GM19193 (cell line): Measurements from ENCODE around the gene ERICH2.

ENCODE experiments used
- POLR2A ChIP-seq: IDR thresholded peaks from 4 replicates; pipeline ENCODE4 v1.6.1; 2011; ENCODE audit not compliant: insufficient read depth, insufficient read length; ENCODE audit errors: extremely low read depth

The ERICH2 gene

DNA sequence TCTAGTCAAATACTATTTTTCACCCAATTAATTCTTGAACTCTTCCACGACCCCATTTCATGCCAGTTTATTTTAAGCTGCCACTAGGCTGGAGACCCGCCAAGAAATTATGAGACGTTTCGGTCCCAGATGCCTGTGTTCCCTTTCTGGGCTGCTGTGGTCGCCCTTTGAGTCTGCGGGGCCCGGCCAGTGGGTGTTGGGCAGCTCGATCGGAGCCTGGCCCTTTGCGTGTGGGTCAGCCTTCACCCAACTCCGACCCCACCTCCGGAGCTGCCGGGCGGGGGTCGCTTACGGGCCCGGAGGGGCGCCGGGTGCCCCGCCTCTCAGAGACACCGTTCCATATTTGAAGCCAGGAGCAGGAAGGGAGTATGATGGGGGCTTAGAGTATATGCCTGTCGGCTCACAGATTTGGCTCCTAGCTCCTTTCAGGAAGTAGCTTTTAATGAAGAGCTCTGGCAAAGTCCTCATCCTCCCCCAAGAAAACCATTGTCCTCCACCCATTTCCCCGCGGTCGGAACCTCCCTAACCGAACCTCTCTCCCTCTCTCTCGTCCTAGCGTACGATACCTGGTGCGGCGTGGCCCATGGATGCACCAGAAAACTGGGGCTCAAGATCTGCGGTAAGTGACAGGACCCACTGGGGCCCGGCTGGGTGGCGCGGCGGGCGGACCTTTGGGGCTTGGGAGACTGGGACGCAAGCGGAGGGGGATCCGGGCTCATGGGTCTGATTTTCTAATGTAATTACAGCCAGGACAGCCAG is 51.5 kb downstream of the ERICH2 start:
- no peak for TF ChIP-seq POLR2A

GRCh38 chr2:170822290-170823087 is 52.3 kb downstream of the ERICH2 start:
- no peak for TF ChIP-seq POLR2A

DNA sequence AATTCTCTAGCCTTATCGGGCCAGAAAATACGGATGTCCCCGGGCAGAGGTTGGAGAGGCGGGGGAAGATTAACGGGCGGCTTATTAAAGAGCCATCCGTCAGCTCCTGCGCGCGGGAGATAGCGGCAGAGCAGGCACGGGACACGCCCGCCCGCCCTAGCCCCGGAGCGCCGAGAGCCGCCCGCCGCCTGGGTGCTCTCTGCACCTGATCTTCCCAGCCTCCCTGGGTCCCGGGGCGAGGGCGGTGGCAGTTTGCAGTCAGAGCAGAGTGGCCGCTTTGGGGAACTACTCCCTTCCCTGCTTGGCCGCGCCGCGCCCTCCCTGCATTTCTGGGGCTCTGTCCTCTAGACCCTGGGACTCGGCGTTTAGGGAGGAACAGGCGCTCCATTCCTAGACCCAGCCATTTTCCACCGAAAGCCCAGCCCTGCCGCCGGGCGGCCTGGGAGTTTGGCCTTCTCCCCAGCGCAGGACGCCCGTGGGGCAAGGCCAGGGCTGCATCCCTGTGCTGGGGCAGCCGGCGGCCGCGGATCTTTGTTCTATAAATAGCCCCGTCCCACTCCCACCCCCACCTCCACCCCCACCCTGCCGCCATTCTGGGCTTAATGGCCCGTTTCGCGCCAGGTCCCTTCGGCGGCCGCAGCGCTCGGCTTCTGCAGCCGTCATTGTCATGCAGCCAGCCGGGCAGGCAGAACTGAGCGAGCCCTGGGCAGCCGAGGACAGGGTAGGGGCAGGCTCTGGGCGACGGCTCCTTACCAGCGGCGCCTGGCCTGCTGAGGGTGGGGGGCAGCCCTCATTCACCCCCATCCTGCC is 53.1 kb downstream of the ERICH2 start:
- no peak for TF ChIP-seq POLR2A

DNA sequence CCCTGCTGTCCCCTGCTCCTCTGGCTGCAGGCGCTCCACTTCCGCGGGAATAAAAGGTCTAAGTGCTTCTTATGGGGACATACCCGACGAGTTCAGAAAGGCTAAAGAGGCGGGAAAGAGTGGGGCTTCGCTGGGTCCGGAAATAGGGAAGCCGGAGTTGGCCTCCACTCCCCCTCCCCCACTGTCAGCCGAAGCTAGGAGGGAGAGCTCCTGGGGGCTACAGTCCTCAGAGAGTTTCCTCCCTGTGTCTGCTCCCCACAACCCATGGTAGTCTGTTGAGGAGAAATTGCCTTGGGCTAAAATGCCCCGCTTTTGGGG is 53.7 kb downstream of the ERICH2 start:
- no peak for TF ChIP-seq POLR2A

DNA sequence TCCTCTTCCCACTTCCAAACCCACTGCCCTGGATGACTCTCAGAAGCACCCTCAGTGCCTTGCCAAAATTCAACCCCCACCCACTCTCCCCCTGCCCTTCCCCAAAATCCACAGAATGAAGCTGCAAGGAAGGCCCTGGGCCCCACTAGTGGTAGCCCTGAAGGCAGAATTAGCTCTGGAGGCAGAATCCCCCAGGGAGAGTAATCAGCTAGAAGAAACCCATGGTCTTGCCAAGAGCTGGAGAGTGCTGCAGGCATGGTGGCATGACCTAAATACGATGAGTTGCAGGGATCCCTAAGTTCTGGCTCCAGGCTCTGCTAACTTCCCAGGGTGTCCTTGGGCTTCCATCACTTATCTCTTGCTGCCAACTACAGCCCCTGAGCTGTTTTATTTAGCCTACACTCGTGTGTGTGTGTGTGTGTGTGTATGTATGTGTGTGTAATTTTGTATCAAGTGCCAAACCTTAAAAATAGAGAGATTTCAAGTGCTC is 54.4 kb downstream of the ERICH2 start:
- TF ChIP-seq POLR2A, result no peak

DNA sequence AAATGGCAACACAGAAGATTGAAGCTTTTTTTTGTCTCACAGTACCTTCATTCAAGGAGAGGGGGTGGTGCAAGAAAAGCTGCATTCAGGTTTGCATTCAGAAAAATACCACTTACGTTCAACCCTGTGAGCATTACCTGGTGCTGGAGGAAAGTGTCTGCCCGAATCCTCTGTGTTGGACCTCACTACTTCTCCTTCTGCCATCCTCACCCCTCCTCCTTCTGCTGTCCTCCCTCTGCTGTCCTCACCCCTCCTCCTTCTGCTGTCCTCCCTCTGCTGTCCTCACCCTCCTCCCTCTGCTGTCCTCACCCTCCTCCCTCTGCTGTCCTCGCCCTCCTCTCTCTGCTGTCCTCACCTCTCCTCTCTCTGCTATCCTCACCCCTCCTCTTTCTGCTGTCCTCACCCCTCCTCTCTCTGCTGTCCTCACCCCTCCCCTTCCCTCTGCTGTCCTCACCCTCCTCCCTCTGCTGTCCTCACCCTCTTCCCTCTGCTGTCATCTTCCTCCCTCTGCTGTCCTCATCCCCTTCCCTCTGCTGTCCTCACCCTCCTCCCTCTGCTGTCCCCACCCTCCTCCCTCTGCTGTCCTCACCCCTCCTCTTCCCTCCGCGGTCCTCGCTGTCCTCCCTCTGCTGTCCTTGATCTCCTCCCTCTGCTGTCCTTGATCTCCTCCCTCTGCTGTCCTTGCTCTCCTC is 57.8 kb downstream of the ERICH2 start:
- TF ChIP-seq POLR2A, result no peak

- no peak for TF ChIP-seq POLR2A
These were observed 58.3 kb downstream of the ERICH2 start for GRCh38 chr2:170828533-170828916.

GRCh38 chr2:170829036-170829435 is 58.9 kb downstream of the ERICH2 start:
- TF ChIP-seq POLR2A, result no peak

DNA sequence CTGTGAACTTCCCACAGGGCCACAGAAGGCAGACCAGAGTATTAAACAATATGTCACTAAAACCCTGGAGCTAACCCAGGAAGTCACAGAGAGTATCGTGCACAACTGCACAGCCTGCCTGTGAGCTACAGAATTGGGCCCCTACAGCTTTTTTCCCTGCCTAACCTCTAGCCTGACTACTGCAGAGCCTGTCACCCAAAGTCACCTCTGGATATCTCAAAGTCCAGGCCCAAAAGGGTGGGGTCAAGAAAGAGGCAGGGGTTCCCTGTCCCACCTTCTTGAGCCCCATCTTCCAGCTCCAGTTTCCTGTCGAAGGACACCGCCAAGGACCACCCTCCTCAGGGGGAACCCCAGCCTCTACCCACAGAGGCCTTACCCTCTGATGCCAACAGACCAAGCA is 60.0 kb downstream of the ERICH2 start:
- TF ChIP-seq POLR2A, result no peak

GRCh38 chr2:170831115-170831514 is 60.9 kb downstream of the ERICH2 start:
- no peak for TF ChIP-seq POLR2A

DNA sequence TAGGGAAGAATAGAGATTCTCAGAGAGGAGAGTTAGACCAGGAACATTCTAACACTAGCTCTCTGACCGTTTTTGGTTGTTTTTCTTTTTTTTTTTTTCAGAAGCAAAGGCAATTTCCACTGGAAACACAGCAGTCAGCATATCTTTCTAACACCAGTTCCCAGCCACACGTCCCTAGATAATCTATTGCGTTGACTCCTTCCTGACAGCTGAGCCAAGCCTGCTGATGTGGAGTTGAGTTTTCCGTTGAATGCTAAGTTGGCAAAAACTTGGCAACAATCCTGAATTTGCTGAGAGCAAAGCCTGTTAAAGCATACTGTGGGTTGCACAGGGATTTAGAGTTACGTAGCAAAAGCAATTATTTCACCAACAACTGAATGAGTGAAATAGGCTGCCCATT is 65.8 kb downstream of the ERICH2 start:
- no peak for TF ChIP-seq POLR2A

DNA sequence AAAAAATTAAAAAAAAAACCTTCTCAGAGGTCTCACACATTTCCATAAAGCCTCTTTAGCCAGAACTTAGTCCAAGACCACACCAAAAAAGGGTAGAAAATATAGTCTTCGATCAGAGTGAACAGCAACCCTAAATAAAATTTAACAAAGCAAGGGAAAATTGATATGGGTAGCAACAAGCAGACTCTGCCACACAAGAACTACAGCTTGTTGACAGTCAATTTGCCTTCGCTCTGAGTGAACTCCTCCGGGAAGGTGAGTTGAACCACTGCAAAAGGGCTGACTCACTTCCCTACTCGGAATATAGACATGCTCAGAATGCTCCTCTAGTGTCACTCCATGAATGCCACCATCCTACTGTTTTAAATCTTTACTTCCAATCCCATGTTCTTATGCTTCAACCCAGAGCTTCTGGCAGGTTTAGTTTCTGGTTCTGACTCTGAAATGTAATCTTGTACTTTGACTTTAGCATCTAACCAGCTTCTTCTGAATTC is 70.6 kb downstream of the ERICH2 start:
- TF ChIP-seq POLR2A, result no peak

DNA sequence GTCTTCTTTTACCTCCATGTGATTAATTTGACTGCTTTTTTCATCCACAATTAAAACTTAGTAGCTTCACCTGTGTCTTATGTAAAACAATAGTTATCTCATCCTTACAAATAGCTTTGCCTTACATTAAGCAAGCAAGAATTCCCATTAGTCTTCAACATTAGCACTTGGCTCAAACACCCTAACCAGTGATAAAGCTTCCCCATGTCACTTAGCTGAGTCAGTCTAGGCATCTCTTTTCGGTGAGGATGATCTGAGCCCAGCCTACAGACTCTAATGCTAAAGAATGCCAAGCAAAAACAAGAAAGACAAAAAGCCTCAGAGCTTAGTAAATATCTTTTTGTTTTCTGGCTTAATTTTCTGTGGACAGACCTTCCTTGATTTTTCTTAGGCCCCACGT is 72.6 kb downstream of the ERICH2 start:
- TF ChIP-seq POLR2A, result no peak

DNA sequence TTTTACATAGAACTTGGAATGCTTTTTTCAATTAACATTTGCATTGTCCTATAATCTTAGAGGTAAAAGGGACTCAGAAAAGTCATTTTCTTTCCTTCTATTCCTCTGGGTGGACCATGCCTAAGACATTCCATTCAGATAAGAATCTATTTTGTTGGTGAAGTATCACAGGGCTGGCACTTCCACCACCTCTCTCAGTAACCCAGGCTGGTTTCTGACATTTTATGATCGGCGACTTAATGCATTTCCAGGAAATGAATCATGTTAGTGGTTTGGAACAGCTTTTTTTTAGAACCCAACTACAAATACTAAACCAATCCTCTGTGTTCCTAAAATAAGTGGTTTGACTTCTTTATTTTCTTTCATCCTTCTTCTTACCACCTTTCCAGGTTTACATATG is 73.5 kb downstream of the ERICH2 start:
- TF ChIP-seq POLR2A, result no peak

GRCh38 chr2:170845343-170845742 is 75.2 kb downstream of the ERICH2 start:
- TF ChIP-seq POLR2A, result no peak
